Suprapubic skin (tissue), 3 donors: ENCODE measurements around the gene GRXCR2.

Experiments used
- POLR2AphosphoS5 ChIP-seq, 3 donors: sonication (generic); formaldehyde crosslinking; IDR thresholded peaks; one replicate each; pipeline ENCODE4 v1.6.1; 2017; ENCODE audit warnings: antibody characterized with exemption in 3 of 3
- TF ChIP-seq, protein P1 (sequence below), 2 donors: fragments of 200-600 bp in 1 of 2; fragments of 450-650 bp in 1 of 2; sonication (generic) in 1 of 2; IDR thresholded peaks; one replicate each; pipeline ENCODE4 v1.5.1; 2016 to 2019; ENCODE audit warnings: antibody characterized with exemption in 2 of 2, mild to moderate bottlenecking in 1 of 2, moderate library complexity in 1 of 2

DNA sequence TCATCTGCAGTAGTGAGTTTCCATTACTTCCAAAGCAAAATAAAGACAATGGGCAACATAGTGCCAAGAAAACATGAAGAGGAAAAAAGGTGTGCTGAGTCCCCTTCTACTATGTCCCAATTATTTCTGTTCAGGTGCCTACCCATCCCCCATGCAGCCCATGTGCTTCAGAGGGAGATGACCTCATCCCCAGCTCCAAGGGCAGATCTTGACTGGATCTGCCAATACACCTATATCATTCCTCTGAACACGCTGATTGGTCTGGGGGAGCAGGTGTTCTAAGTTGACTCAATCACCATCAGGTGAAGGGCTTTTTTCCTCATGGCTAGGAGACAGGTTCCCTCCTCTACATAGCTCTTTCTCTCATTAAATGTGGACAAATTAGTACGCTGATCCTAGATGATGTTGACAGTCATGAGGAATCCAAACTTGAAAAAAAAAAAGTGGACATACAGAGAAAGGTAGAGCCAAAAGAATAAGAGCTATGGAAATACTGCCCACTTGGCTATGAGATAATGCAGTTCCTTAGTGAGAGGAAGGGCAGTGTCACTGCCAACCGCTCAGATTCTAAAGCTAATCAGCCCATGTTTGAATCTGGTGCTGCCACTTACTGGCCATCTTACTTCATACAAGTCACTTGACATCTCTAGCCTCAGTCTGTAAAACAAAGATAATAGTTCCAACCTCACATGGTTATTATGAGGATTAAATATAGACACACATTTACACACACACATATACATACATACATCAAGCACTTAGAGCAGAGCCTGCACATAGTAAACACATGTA, 60.8 kb downstream of the GRXCR2 start:
- TF ChIP-seq, protein P1, sequence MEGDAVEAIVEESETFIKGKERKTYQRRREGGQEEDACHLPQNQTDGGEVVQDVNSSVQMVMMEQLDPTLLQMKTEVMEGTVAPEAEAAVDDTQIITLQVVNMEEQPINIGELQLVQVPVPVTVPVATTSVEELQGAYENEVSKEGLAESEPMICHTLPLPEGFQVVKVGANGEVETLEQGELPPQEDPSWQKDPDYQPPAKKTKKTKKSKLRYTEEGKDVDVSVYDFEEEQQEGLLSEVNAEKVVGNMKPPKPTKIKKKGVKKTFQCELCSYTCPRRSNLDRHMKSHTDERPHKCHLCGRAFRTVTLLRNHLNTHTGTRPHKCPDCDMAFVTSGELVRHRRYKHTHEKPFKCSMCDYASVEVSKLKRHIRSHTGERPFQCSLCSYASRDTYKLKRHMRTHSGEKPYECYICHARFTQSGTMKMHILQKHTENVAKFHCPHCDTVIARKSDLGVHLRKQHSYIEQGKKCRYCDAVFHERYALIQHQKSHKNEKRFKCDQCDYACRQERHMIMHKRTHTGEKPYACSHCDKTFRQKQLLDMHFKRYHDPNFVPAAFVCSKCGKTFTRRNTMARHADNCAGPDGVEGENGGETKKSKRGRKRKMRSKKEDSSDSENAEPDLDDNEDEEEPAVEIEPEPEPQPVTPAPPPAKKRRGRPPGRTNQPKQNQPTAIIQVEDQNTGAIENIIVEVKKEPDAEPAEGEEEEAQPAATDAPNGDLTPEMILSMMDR (IDR thresholded peaks at IDR 0.05), result no peak
- TF ChIP-seq POLR2AphosphoS5 (IDR thresholded peaks at IDR 0.05), result no peak
